GF-D8 (cell line): ENCODE data around the gene NFU1.
"Not testable (repeated sequence)": the region's sequence is repeated elsewhere in the genome, so short reads cannot be mapped to it uniquely, and the experiment has no call there.

Source experiments
- DNase-seq: peaks from one replicate; lab custom pipeline; 2025; lab: John Stamatoyannopoulos, UW

Gene NFU1

GRCh38 chr2:69387770-69388481 lies 49.3 kb downstream of the NFU1 start:
- DNase-seq: no peak

GRCh38 chr2:69386789-69387734 lies 50.2 kb downstream of the NFU1 start, which contains the start of gene GFPT1:
GFPT1 (minus strand) TSS chr2:69387227; CDS start chr2:69387071, 156 bp downstream.
- DNase-seq: peak; percentile 78

GRCh38 chr2:69386360-69386759 lies 50.9 kb downstream of the NFU1 start:
- DNase-seq: no peak

- no peak for DNase-seq
Measured at GRCh38 chr2:69385443-69386151, 51.6 kb downstream of the NFU1 start.

- DNase-seq: no peak
Measured at GRCh38 chr2:69384618-69385081, 52.6 kb downstream of the NFU1 start.

GRCh38 chr2:69383176-69383812 lies 53.9 kb downstream of the NFU1 start:
- DNase-seq: no peak

- DNase-seq: no peak
Measured at GRCh38 chr2:69382547-69382946, 54.7 kb downstream of the NFU1 start.

GRCh38 chr2:69381337-69381737 lies 55.9 kb downstream of the NFU1 start:
- no peak for DNase-seq

- DNase-seq: no peak
Measured at GRCh38 chr2:69380072-69380917, 56.9 kb downstream of the NFU1 start.

GRCh38 chr2:69376403-69376802 lies 60.8 kb downstream of the NFU1 start:
- no peak for DNase-seq

- DNase-seq: no peak
Measured at GRCh38 chr2:69375494-69376353, 61.5 kb downstream of the NFU1 start.

GRCh38 chr2:69372767-69373166 lies 64.5 kb downstream of the NFU1 start:
- no peak for DNase-seq

GRCh38 chr2:69369802-69370201 lies 67.4 kb downstream of the NFU1 start:
- no peak for DNase-seq

- no peak for DNase-seq
Measured at GRCh38 chr2:69368588-69368987, 68.6 kb downstream of the NFU1 start.

GRCh38 chr2:69359371-69359770 lies 77.9 kb downstream of the NFU1 start:
- no peak for DNase-seq

GRCh38 chr2:69358914-69359313 lies 78.3 kb downstream of the NFU1 start:
- DNase-seq: no peak

- DNase-seq: no peak
Measured at GRCh38 chr2:69356471-69356870, 80.8 kb downstream of the NFU1 start.

- not testable (repeated sequence) for DNase-seq
Measured at GRCh38 chr2:69354976-69355375, 82.3 kb downstream of the NFU1 start.

GRCh38 chr2:69353360-69353759 lies 83.9 kb downstream of the NFU1 start:
- no peak for DNase-seq

GRCh38 chr2:69348781-69349180 lies 88.5 kb downstream of the NFU1 start:
- DNase-seq: no peak
